Stimulated activated CD4-positive, alpha-beta T cell treated with anti-CD3 and anti-CD28 coated beads, TNF-alpha, amount 100 ng/mL, for 1 hour (primary cell): ENCODE data around the gene USH2A.

ENCODE experiments used
- DNase-seq, 3 donors: peaks; one replicate each; pipeline ENCODE4 v3.0.0-alpha.2; 2020; ENCODE audit warnings: low read depth in 3 of 3, low spot score in 1 of 3

The USH2A gene

GRCh38 chr1:215739025-215739424, 684.2 kb downstream of the USH2A start:
- no peak for DNase-seq

GRCh38 chr1:215731699-215732098, 691.5 kb downstream of the USH2A start:
- DNase-seq: no peak

- no peak for DNase-seq
Measured at GRCh38 chr1:215730600-215730999, 692.6 kb downstream of the USH2A start.

GRCh38 chr1:215728169-215728568, 695.1 kb downstream of the USH2A start:
- DNase-seq: no peak

- no peak for DNase-seq
Measured at GRCh38 chr1:215720126-215720525, 703.1 kb downstream of the USH2A start.

GRCh38 chr1:215719552-215719951, 703.7 kb downstream of the USH2A start:
- no peak for DNase-seq

GRCh38 chr1:215718575-215719287, 704.5 kb downstream of the USH2A start:
- DNase-seq: no peak

GRCh38 chr1:215717677-215718426, 705.4 kb downstream of the USH2A start:
- no peak for DNase-seq

GRCh38 chr1:215710899-215711225, 712.4 kb downstream of the USH2A start:
- DNase-seq: no peak

- no peak for DNase-seq
Measured at GRCh38 chr1:215710036-215710898, 713.0 kb downstream of the USH2A start.

- no peak for DNase-seq
Measured at GRCh38 chr1:215704089-215704860, 719.0 kb downstream of the USH2A start.

GRCh38 chr1:215682232-215682631, 741.0 kb downstream of the USH2A start:
- no peak for DNase-seq

GRCh38 chr1:215681041-215681440, 742.2 kb downstream of the USH2A start:
- DNase-seq: no peak

- no peak for DNase-seq
Measured at GRCh38 chr1:215679231-215679630, 744.0 kb downstream of the USH2A start.

- DNase-seq: no peak
Measured at GRCh38 chr1:215677112-215677511, 746.1 kb downstream of the USH2A start.

- no peak for DNase-seq
Measured at GRCh38 chr1:215673943-215674342, 749.3 kb downstream of the USH2A start.

GRCh38 chr1:215672482-215672881, 750.8 kb downstream of the USH2A start:
- no peak for DNase-seq

- DNase-seq: no peak
Measured at GRCh38 chr1:215669806-215670491, 753.3 kb downstream of the USH2A start.

GRCh38 chr1:215667761-215668160, 755.5 kb downstream of the USH2A start:
- no peak for DNase-seq

- no peak for DNase-seq
Measured at GRCh38 chr1:215665215-215665614, 758.0 kb downstream of the USH2A start.

- no peak for DNase-seq
Measured at GRCh38 chr1:215661033-215661432, 762.2 kb downstream of the USH2A start.
